Calu3 (cell line): ENCODE data around the gene PCYT2. TPM values are rescaled to one million over a fixed set of nuclear protein-coding genes. Genes with fewer than 3 reads are reported as not detected.

Experiments
- BruUV-seq: library from RNA; stranded (reverse); fragments of 400-500 nt; replicated peaks from 2 replicates; lab custom pipeline; 2021; lab: Mats Ljungman, UMichigan
- CTCF ChIA-PET: fragments of 300-600 bp; sonication (Branson Sonifier 250); formaldehyde crosslinking; loops from one replicate; lab custom pipeline; 2022; ENCODE audit warnings: antibody characterized with exemption; lab: Charles Lee
- DNase-seq: peaks from one replicate; pipeline ENCODE4 v3.0.0; 2022
- H3K27ac Mint-ChIP-seq: one replicate; pipeline ENCODE4 v1.8.0; 2022; ENCODE audit warnings: mixed read lengths; ENCODE audit not compliant: unreplicated experiment
- H3K27me3 Mint-ChIP-seq: one replicate; pipeline ENCODE4 v1.8.0; 2022; ENCODE audit warnings: mixed read lengths; ENCODE audit not compliant: unreplicated experiment
- H3K36me3 Mint-ChIP-seq: one replicate; pipeline ENCODE4 v1.8.0; 2022; ENCODE audit warnings: mild to moderate bottlenecking, moderate library complexity, mixed read lengths; ENCODE audit not compliant: insufficient read depth, unreplicated experiment
- H3K4me1 Mint-ChIP-seq: one replicate; pipeline ENCODE4 v1.8.0; 2022; ENCODE audit warnings: mild to moderate bottlenecking, low read depth, mixed read lengths; ENCODE audit not compliant: unreplicated experiment
- H3K4me3 Mint-ChIP-seq: one replicate; pipeline ENCODE4 v1.8.0; 2022; ENCODE audit warnings: mild to moderate bottlenecking, low read depth, moderate library complexity, mixed read lengths; ENCODE audit not compliant: unreplicated experiment
- H3K9me3 Mint-ChIP-seq: one replicate; pipeline ENCODE4 v1.8.0; 2022; ENCODE audit warnings: low read depth, mixed read lengths; ENCODE audit not compliant: unreplicated experiment
- CTCF ChIP-seq: fragments of 200-600 bp; IDR thresholded peaks from one replicate; pipeline ENCODE4 v1.8.0; 2022; ENCODE audit warnings: antibody characterized with exemption; ENCODE audit not compliant: unreplicated experiment
- intact Hi-C: fragments of 100-400 bp; cut with micrococcal nuclease; formaldehyde crosslinking; loops from one replicate; pipeline ENCODE4 v1.10.0; 2022; ENCODE audit not compliant: unreplicated experiment
- total RNA-seq: library from RNA; stranded (reverse); gene quantifications from 2 replicates; pipeline ENCODE4 v1.2.3, GENCODE V29; 2022

PCYT2 gene
- total RNA-seq, 1 experiment from 2014 or later, result 58.4 TPM

- Mint-ChIP-seq H3K27ac (no peak overlapping the region), H3K9me3 (no peaks in the 10 kb centered on the region), H3K27me3 (no peaks in the 10 kb centered on the region), H3K4me1 (peaks cover 12% of the 10 kb centered on the region), H3K36me3 (peaks cover 26% of the 10 kb centered on the region), H3K4me3 (no peak overlapping the region)
- intact Hi-C loops, result no loop called here
- CTCF ChIA-PET, result interaction anchor here (0.6 kb wide), 1 partner anchor 14 kb away, joined by 3 read pairs; no protein-coding TSS in a partner anchor
- TF ChIP-seq CTCF, result no peak
- DNase-seq, result no peak
- BruUV-seq, result no TSS peak
These were observed 29.6 kb upstream of the PCYT2 start for GRCh38 chr17:81940538-81941483.

GRCh38 chr17:81939881-81940385, 28.7 kb upstream of the PCYT2 start:
- Mint-ChIP-seq H3K9me3 (no peaks in the 10 kb centered on the region), H3K4me1 (peaks cover 16% of the 10 kb centered on the region), H3K36me3 (peaks cover 31% of the 10 kb centered on the region), H3K27ac (no peak overlapping the region), H3K4me3 (no peak overlapping the region), H3K27me3 (no peaks in the 10 kb centered on the region)
- TF ChIP-seq CTCF, result no peak
- BruUV-seq, result no TSS peak
- no peak for DNase-seq
- intact Hi-C loops, result no loop called here
- CTCF ChIA-PET, result interaction anchor here (0.6 kb wide), 1 partner anchor 1082 kb away, joined by 5 read pairs; no protein-coding TSS in a partner anchor

GRCh38 chr17:81939218-81939617, 28.0 kb upstream of the PCYT2 start:
- Mint-ChIP-seq H3K36me3 (peaks cover 36% of the 10 kb centered on the region), H3K9me3 (no peaks in the 10 kb centered on the region), H3K4me1 (peaks cover 16% of the 10 kb centered on the region), H3K27ac (no peak overlapping the region), H3K4me3 (no peak overlapping the region), H3K27me3 (no peaks in the 10 kb centered on the region)
- BruUV-seq, result no TSS peak
- no peak for TF ChIP-seq CTCF
- intact Hi-C loops, result no loop called here
- DNase-seq, result no peak
- CTCF ChIA-PET, result no interaction called here

GRCh38 chr17:81935709-81936084, 24.5 kb upstream of the PCYT2 start:
- no TSS peak for BruUV-seq
- intact Hi-C loops, result no loop called here
- Mint-ChIP-seq H3K27me3 (no peaks in the 10 kb centered on the region), H3K4me1 (peaks cover 16% of the 10 kb centered on the region), H3K36me3 (peaks cover 70% of the 10 kb centered on the region), H3K4me3 (peak overlapping the region; percentile 84), H3K9me3 (no peaks in the 10 kb centered on the region), H3K27ac (no peak overlapping the region)
- no peak for DNase-seq
- CTCF ChIA-PET, result no interaction called here
- TF ChIP-seq CTCF, result no peak
